ENCODE measurements around the gene ANKRD17. TPM values are rescaled to one million over a fixed set of nuclear protein-coding genes. Genes with fewer than 3 reads are reported as not detected.

Gene ANKRD17
- total RNA-seq, result 45.6 and 60.6 TPM in 2 replicates

DNA sequence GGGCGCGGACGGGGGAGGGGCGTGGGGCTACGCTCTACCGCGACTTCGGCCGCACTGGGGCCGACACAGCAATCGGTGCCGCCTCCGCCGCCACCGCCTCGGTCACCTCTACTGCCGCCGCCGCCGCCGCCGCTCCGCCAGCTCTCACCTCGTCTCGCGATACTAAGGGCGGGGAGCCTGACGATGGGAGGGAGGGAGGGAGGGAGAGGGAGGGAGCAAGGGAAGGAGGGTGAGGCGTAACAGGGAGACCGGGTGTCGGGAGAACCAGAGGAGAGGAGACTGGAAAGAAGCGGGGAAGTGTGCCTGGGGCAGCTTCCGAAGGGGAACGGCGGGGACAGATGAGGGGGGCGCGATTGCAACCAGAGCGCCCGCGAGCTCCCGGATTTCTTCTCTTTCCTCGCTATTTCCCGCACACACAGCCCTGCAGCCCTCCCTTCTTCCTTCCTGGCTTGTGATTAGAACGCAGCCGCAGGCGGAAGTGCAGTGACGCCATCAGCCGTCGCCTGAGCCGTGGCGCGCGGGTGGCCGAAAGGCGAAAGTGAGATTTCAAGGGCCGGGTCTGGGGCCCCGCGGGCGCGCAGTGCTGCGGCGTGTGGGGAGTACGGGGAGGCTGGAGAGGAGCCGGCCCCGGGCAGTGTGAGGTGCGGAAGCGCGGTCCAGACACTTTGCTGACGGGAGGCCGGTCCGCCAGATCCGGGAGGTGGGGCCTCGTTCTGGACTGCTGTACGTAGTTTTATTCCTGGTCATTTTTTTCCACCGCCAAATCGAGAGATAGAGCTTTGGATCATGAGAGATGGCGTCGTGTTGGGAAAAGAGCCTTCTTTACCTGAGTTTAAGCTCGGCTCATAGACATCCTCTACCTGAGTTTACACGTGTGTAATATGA is at the start of gene ANKRD17:
Gene ANKRD17 (minus strand): TSS at position 113 of the 885 bp plus-strand sequence. CDS start 130 bp downstream, outside the sequence.

DNA sequence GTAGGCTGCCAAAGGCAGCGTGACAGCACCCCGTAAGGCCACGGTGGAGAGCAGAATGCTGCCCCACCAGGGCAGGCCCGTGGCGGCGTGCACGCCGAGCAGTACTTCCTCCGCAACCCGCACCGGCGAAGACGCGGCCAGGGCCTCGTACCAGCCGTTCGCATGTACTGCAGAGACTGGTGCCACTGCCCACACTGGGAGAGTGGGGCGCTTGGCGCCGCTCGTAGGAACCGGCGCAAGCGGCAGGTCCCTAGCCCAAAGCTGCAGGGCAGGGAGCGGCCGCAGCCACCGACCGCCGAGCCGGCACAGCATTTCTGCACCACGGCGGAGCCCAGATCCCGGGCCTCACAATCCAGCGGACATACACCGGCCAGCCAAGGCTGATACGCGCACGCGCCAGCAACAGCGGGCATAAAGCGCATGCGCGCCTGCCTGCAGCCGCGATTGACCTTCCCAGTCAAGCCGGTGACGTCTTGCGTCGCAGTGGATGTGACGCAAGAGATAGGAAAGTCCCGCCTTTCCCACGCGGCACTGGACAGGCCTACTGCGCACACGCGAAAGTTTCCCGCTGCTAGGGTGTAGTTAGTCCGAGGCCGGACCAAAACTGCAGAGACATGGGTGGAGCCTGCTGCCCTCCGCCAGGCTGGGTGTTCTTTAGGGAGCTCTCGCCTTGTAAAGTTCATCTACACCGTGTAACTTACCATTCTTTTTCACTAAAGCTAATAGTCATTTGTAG is 189.1 kb downstream of the ANKRD17 start, which contains the start of gene COX18:
Gene COX18 (minus strand): TSS at position 379 of the 736 bp plus-strand sequence. CDS start 67 bp downstream, at position 312.

Other genes with a start within 250 kb of the ANKRD17 start
- gene COX18, start 189.1 kb downstream of the ANKRD17 start, total RNA-seq, result 29.1 and 35.4 TPM in 2 replicates
- gene ALB, start 145.5 kb upstream of the ANKRD17 start, total RNA-seq, result 0.12 TPM in 1 of 2 replicates, not detected in the other
- 1.2 and 1.7 TPM in 2 replicates for gene AFP, start 177.4 kb upstream of the ANKRD17 start, total RNA-seq
- not detected in 2 replicates for gene AFM, start 222.9 kb upstream of the ANKRD17 start, total RNA-seq

Data from uterine smooth muscle cell (primary cell).